DOHH2 (cell line): Measurements from ENCODE around the gene PDE11A.

Experiments used
- H3F3A ChIP-seq: fragments of 200-600 bp; sonication (generic), shearing (Covaris generic); 2 replicates; pipeline ENCODE4 v1.6.0; 2016; ENCODE audit warnings: antibody characterized with exemption, mild to moderate bottlenecking; ENCODE audit not compliant: control insufficient read depth, insufficient read depth
- H3K27ac ChIP-seq: fragments of 200-600 bp; sonication (generic); 2 replicates; pipeline ENCODE4 v1.5.1; 2014; ENCODE audit warnings: low read depth, mild to moderate bottlenecking, low read length, moderate library complexity
- H3K27me3 ChIP-seq: fragments of 200-600 bp; sonication (generic); 2 replicates; pipeline ENCODE4 v1.6.1; 2014; ENCODE audit warnings: mild to moderate bottlenecking, low read length, mixed read lengths; ENCODE audit not compliant: control insufficient read depth
- H3K36me3 ChIP-seq: fragments of 200-600 bp; sonication (generic); 2 replicates; pipeline ENCODE4 v1.6.1; 2014; ENCODE audit warnings: mild to moderate bottlenecking, low read length, moderate library complexity, mixed read lengths; ENCODE audit not compliant: control insufficient read depth
- H3K4me1 ChIP-seq: fragments of 200-600 bp; sonication (generic); 2 replicates; pipeline ENCODE4 v1.6.1; 2014; ENCODE audit warnings: mild to moderate bottlenecking, low read length, mixed read lengths; ENCODE audit not compliant: control insufficient read depth
- H3K4me2 ChIP-seq: fragments of 200-600 bp; sonication (generic); 2 replicates; pipeline ENCODE4 v1.6.0; 2014; ENCODE audit warnings: mild to moderate bottlenecking, low read length, moderate library complexity
- H3K4me3 ChIP-seq: fragments of 200-600 bp; sonication (generic); 2 replicates; pipeline ENCODE4 v1.5.1; 2014; ENCODE audit warnings: mild to moderate bottlenecking, low read length, mixed read lengths
- H3K79me2 ChIP-seq: fragments of 200-600 bp; sonication (generic); 2 replicates; pipeline ENCODE4 v1.6.1; 2014; ENCODE audit warnings: mild to moderate bottlenecking, low read length, mixed read lengths; ENCODE audit not compliant: control insufficient read depth
- H3K9me2 ChIP-seq: fragments of 200-600 bp; sonication (generic); replicated peaks from 2 replicates; pipeline ENCODE4 v1.6.1; 2014; ENCODE audit warnings: mild to moderate bottlenecking, low read length, mixed read lengths; ENCODE audit not compliant: control insufficient read depth
- H3K9me3 ChIP-seq: fragments of 200-600 bp; sonication (generic); 2 replicates; pipeline ENCODE4 v1.6.1; 2014; ENCODE audit warnings: antibody characterized with exemption, low read length, mixed read lengths; ENCODE audit not compliant: control insufficient read depth, insufficient read depth
- H4K20me1 ChIP-seq: fragments of 200-600 bp; sonication (generic); 2 replicates; pipeline ENCODE4 v1.6.0; 2014; ENCODE audit warnings: low read depth, mild to moderate bottlenecking, antibody characterized with exemption, low read length, moderate library complexity; ENCODE audit not compliant: control insufficient read depth, insufficient read depth
- CTCF ChIP-seq: fragments of 200-600 bp; sonication (generic); IDR thresholded peaks from one replicate; pipeline ENCODE4 v1.5.1; 2014; ENCODE audit warnings: antibody characterized with exemption, mild to moderate bottlenecking, low read depth, low read length; ENCODE audit not compliant: poor library complexity, severe bottlenecking
- EZH2phosphoT487 ChIP-seq: fragments of 200-600 bp; sonication (generic); IDR thresholded peaks from 2 replicates; pipeline ENCODE4 v1.6.1; 2017; ENCODE audit warnings: borderline replicate concordance, mild to moderate bottlenecking, antibody characterized with exemption, low read length, moderate library complexity, mixed read lengths

The PDE11A gene

GRCh38 chr2:177682006-177682405 lies 390.6 kb downstream of the PDE11A start:
- H3K9me3 ChIP-seq = no peaks in the 10 kb centered on the region
- no peaks in the 10 kb centered on the region for H3F3A ChIP-seq
- peaks cover 9% of the 10 kb centered on the region for H3K27me3 ChIP-seq
- no peak overlapping the region for H3K4me2 ChIP-seq
- no peaks in the 10 kb centered on the region for H3K36me3 ChIP-seq
- H4K20me1 ChIP-seq = no peaks in the 10 kb centered on the region
- H3K79me2 ChIP-seq = no peaks in the 10 kb centered on the region
- H3K4me1 ChIP-seq = no peaks in the 10 kb centered on the region
- no peak for TF ChIP-seq EZH2phosphoT487
- H3K9me2 ChIP-seq = no peaks in the 10 kb centered on the region
- H3K4me3 ChIP-seq = no peak overlapping the region
- no peak overlapping the region for H3K27ac ChIP-seq

GRCh38 chr2:177680866-177681712 lies 391.5 kb downstream of the PDE11A start:
- H3K4me3 ChIP-seq = no peak overlapping the region
- H3K27me3 ChIP-seq = peaks cover 13% of the 10 kb centered on the region
- TF ChIP-seq CTCF (no peak), EZH2phosphoT487 (no peak)
- H3K9me3 ChIP-seq = no peaks in the 10 kb centered on the region
- H3K27ac ChIP-seq = no peak overlapping the region
- no peaks in the 10 kb centered on the region for H3F3A ChIP-seq
- no peak overlapping the region for H3K4me2 ChIP-seq
- no peaks in the 10 kb centered on the region for H3K36me3 ChIP-seq
- H3K4me1 ChIP-seq = no peaks in the 10 kb centered on the region
- no peaks in the 10 kb centered on the region for H4K20me1 ChIP-seq
- H3K79me2 ChIP-seq = no peaks in the 10 kb centered on the region
- H3K9me2 ChIP-seq = no peaks in the 10 kb centered on the region

- no peaks in the 10 kb centered on the region for H3K36me3 ChIP-seq
- no peaks in the 10 kb centered on the region for H3F3A ChIP-seq
- no peak overlapping the region for H3K4me2 ChIP-seq
- no peaks in the 10 kb centered on the region for H3K9me3 ChIP-seq
- H3K27ac ChIP-seq = no peak overlapping the region
- no peaks in the 10 kb centered on the region for H4K20me1 ChIP-seq
- H3K4me3 ChIP-seq = no peak overlapping the region
- no peaks in the 10 kb centered on the region for H3K4me1 ChIP-seq
- TF ChIP-seq CTCF = no peak
- TF ChIP-seq EZH2phosphoT487 = no peak
- no peaks in the 10 kb centered on the region for H3K79me2 ChIP-seq
- no peaks in the 10 kb centered on the region for H3K9me2 ChIP-seq
- H3K27me3 ChIP-seq = peaks cover 13% of the 10 kb centered on the region
Measured at GRCh38 chr2:177679611-177680605, 392.7 kb downstream of the PDE11A start.
